Uterus (tissue), 2 donors: ENCODE results near the gene TMEM117.

Experiments used
- POLR2A ChIP-seq, 2 donors: fragments of 450-650 bp; IDR thresholded peaks; one replicate each; pipeline ENCODE4 v1.6.1; 2016; ENCODE audit warnings: antibody characterized with exemption in 2 of 2, mild to moderate bottlenecking in 1 of 2, moderate library complexity in 1 of 2
- TF ChIP-seq, protein P1 (sequence below), 4 experiments: fragments of 200-600 bp in 2 of 4; fragments of 450-650 bp in 2 of 4; sonication (generic) in 2 of 4; IDR thresholded peaks; one replicate each; pipeline ENCODE4 v1.5.1; 2016 to 2019; ENCODE audit warnings: antibody characterized with exemption in 4 of 4, mild to moderate bottlenecking in 2 of 4, moderate library complexity in 1 of 4

- TF ChIP-seq, protein P1, sequence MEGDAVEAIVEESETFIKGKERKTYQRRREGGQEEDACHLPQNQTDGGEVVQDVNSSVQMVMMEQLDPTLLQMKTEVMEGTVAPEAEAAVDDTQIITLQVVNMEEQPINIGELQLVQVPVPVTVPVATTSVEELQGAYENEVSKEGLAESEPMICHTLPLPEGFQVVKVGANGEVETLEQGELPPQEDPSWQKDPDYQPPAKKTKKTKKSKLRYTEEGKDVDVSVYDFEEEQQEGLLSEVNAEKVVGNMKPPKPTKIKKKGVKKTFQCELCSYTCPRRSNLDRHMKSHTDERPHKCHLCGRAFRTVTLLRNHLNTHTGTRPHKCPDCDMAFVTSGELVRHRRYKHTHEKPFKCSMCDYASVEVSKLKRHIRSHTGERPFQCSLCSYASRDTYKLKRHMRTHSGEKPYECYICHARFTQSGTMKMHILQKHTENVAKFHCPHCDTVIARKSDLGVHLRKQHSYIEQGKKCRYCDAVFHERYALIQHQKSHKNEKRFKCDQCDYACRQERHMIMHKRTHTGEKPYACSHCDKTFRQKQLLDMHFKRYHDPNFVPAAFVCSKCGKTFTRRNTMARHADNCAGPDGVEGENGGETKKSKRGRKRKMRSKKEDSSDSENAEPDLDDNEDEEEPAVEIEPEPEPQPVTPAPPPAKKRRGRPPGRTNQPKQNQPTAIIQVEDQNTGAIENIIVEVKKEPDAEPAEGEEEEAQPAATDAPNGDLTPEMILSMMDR (IDR thresholded peaks at IDR 0.05): no peak
- no peak for TF ChIP-seq POLR2A (IDR thresholded peaks at IDR 0.05)
Measured at GRCh38 chr12:44357494-44357893, 521.6 kb downstream of the TMEM117 start.
